SH-SY5Y (cell line): ENCODE results near the gene RELL1.

Experiments used
- GATA2 ChIP-seq: IDR thresholded peaks from 2 replicates; pipeline ENCODE4 v1.6.1; 2011; ENCODE audit warnings: mild to moderate bottlenecking, low read depth, low read length
- GATA3 ChIP-seq: IDR thresholded peaks from 2 replicates; pipeline ENCODE4 v1.6.1; 2011; ENCODE audit warnings: low read depth, mild to moderate bottlenecking, low read length, moderate library complexity

RELL1 gene

GRCh38 chr4:37641886-37642849 lies 44.0 kb downstream of the RELL1 start:
- TF ChIP-seq GATA3 (no peak), GATA2 (no peak)

DNA sequence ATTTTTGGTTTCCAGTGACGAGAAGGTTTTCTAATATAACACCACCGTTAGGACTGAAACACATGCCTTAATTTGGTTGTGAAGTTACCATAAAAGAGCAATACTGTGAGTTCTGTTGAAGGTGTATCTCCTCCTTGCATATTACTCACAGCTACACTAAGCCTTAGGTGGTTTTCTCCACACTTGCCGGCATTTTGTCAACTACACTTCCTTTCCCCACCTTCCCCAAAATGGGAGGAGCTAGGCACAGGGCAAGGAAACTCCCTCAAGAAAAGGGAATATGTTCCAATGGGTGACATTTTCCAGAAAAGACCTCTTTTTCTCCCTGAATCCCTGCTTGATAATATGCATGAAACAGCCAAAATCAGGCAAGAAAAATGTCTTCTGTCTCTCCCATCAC lies 44.8 kb downstream of the RELL1 start:
- TF ChIP-seq GATA3, result no peak
- no peak for TF ChIP-seq GATA2

DNA sequence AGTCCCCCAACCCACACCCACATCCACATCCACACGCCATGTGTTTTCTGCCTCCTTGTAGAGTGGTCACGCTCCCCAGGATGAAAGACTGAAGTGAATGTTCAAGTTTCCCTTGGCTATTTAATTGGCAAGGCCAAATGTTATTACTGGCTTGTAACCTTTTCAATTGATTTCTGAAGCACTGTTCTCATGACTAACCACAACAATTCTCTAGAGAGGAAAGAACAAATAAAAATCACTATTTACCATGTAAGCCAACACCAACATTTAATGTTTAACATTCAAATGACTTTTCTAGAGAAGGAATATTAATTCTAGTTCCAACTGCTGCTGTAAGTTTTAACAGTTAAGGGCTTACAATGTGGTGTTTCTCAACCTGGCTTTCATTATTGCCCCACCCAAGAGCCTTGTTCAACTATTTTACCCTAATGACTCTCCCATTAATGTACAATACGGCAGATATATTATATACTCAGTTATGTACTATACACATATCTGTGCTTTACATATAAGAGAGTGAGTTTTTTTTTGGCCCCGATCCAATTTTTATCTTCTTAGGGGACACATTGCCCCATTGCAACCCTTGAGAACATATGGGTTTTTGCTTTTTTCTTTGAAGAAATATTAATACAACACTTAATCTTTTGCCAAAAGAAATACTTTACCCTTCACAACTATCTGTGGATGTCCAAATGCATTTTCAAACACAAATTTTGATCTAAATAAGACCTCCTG lies 46.5 kb downstream of the RELL1 start:
- TF ChIP-seq GATA3, result no peak
- TF ChIP-seq GATA2, result no peak

GRCh38 chr4:37635155-37635554 lies 51.0 kb downstream of the RELL1 start:
- no peak for TF ChIP-seq GATA2
- TF ChIP-seq GATA3, result no peak

DNA sequence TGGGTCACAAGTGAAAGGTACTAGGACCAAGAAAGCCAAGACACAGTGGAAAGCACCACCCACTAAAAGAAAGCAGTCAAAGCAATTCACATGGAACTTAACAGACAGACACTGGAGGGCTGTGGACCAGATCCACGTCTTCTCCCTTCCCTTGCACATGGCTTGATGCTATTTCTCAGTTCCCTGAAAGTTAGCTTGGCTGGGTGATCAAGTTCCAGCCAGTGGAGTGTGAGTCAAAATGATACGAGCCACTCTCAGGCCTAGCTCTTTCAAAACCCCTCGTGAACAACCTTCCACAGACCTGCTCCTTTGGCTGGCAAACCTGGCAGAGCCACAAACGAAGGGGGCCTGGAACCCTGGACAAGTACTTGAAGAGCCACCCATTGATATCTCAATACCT lies 52.0 kb downstream of the RELL1 start:
- TF ChIP-seq GATA2 (no peak), GATA3 (no peak)

GRCh38 chr4:37632836-37633235 lies 53.3 kb downstream of the RELL1 start:
- TF ChIP-seq GATA3 (no peak), GATA2 (no peak)

DNA sequence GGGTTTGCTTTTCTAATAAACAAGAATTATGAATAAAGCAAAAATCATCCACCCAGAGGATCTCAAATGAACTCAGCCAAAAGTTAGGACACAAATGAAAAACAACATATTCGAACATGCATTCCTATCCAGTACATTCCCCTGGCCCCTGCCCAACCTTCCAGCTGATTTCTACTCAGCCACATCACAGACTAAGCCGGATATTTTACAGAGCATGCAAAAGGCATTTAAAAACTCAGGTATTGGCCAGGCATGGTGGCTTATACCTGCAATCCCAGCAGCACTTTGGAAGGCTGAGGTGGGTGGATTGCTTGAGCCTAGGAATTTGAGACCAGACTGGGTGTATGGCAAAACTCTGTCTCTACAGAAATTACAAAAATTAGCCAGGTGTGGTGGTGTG lies 54.6 kb downstream of the RELL1 start:
- TF ChIP-seq GATA2, result no peak
- no peak for TF ChIP-seq GATA3

GRCh38 chr4:37629713-37630112 lies 56.5 kb downstream of the RELL1 start:
- no peak for TF ChIP-seq GATA2
- no peak for TF ChIP-seq GATA3

DNA sequence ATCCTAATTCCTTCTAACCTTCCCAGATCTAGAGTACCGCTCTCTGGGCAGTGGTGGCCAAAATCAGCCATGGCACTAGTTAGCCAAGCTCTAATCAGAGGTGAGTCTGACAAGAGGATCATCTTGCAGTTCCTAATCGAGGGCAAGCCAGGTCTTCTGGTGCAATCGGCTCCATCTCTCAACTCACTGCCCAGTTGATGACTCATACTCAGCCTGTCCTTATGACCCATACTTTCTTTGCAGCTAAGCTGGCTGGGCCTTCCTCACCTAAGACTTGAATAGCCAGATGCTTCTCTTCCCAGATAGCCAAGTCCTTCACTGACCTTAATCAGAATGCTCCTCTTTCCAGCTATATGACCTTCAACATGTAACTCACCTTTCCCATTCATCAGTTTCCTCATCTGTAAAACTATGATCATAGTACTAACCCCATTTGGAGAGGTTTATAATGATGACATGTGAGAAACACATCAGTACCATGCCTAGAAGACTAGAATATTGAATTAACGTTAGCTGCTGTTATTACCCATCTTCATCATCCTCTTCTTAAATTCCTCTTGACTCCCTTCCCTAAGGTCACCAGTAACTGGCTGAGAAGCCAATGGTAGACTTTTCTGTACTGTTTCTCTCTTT lies 57.1 kb downstream of the RELL1 start:
- TF ChIP-seq GATA3 (no peak), GATA2 (no peak)

DNA sequence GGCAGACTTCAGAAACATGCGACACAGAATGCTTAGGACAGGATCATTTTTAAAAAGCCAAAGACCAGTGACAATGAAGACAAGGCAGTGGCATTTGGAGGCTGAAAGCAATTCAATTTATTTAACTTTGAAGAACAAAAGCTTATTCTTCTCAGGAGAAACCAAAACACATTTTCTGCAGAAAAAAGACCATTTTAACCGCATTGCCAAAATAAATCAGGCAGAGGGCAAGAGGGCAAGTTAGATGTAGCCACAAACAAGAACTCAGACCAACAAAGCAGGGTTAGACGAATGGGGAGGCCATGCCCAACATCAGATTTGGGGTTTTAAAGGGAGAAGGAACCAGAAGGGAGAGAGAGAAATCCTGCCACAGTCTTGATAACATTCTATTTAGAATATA lies 58.9 kb downstream of the RELL1 start:
- no peak for TF ChIP-seq GATA3
- no peak for TF ChIP-seq GATA2

- TF ChIP-seq GATA3, result no peak
- no peak for TF ChIP-seq GATA2
Measured at GRCh38 chr4:37625499-37625898, 60.7 kb downstream of the RELL1 start.

DNA sequence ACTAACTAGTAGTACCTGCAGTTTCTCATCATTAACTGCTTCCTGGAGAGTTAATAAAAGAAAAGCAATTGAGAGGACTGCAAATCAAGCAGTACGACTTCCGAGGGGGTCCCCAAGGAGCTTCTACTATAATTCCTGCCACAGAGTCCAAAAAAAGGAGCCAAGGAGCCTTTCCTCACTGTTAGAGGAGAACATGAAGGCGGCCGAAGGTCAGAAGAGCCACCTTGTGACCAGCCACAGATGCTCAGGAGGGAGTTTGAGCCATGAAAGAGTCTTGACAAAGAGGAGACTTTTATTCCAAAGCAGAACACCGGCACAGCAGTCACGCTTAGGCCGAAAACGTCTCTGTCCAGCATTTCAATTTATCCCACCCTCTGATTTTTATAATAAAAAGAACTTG lies 62.2 kb downstream of the RELL1 start:
- TF ChIP-seq GATA3 (no peak), GATA2 (no peak)

DNA sequence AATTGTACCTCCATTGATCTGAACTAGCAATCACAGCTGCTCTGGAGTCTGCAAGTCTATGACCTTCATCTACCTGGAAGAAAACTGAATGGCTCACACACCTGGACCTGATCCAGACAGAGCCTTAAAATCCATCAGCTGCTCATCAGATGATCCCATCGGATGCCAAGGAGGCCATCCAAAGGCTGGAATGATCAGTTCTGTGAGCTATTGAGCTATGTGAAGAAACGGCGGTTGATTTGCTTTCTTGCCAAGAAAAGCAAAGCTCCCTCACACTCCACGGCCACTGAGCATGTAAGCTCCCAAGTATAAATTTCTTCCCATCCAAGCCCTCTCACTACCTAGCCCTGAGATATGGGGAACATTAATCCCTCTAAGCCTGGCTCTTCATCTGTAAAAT lies 63.1 kb downstream of the RELL1 start:
- TF ChIP-seq GATA3 (no peak), GATA2 (no peak)

- TF ChIP-seq GATA3, result no peak
Measured at GRCh38 chr4:37620176-37620575, 66.0 kb downstream of the RELL1 start.
